ENCODE data around the gene SCRN2.

The SCRN2 gene

DNA sequence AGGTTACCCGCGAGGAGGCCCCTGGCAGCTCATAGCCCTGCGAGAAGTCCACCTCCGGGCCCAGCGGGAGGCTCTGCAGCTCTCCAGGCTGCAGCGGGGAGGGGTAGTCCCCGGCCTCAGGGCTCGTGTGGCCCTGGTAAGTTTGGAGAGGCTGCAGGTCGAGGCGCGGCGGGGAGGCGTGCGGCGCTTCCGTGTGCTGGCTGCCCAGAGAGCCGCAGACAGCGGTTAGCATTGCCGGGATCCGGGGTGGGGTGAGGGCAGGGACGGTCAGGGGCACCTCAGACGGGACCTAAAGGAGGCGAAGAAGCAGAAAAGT, 7.1 kb upstream of the SCRN2 start:
- no peak for DNase-seq (ENCODE audit: low read depth)
- no peak overlapping the region for H3K4me3 ChIP-seq (ENCODE audit: low read depth, low read length)

GRCh38 chr17:47847341-47848197, 6.5 kb upstream of the SCRN2 start:
- DNase-seq (ENCODE audit: low read depth) = no peak
- peak overlapping the region; percentile 25 for H3K4me3 ChIP-seq (ENCODE audit: low read depth, low read length)

DNA sequence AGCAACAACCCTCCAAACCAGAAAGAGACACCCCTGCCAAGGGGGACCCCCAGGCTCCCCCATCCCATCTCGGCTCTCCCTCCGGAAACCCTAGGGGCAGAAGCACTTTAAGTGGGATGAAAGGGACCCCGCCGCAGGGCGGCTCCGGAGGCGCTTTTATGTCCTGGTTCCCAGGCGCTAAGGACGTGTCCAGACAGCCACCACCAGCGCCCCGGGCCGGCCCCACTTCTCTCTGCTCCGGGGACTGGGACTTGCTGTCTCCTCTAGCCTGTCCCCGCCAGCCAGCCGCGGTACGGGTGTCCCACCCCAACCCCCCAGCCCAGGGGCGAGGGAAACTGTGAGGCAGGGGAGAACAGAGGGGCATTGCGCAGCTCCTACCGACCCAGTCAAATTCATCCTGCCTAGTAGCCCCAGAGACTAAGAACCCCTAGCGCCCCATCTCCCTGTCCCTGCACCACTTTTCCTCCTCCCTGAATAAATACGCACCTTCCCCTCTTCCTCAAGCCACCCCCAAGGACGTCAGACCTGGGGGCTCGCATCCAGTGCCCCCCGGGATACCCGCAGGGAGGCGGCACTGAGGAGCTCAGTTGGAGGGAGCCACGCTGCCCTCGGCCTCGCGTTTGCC, 5.8 kb upstream of the SCRN2 start:
- no peak for DNase-seq (ENCODE audit: low read depth)

DNA sequence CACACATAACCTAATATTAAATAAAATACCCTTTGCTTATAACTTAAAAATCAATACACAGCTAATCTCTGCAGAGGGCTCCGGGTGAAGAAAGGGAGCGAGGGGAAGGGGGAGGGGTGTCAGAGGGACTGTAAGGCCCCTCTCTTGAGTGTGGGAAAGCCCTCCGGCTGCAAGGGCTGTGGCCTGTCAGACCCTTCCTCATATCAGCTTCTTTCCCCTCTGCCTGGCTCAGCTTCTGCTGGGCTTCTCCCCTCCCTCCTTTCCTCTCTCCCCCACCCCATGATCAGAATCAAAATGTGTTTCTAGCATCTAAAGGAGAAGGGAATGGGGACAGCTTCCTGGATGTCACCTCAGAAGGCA, 4.6 kb upstream of the SCRN2 start:
- no peak for DNase-seq (ENCODE audit: low read depth)
- H3K4me3 ChIP-seq (ENCODE audit: low read depth, low read length) = no peak overlapping the region

More for the DNA sequence above, 5.8 kb upstream of the SCRN2 start:
- H3K4me3 ChIP-seq (ENCODE audit: low read depth, low read length) = peak overlapping the region; percentile 25

GRCh38 chr17:47844814-47845715, 4.0 kb upstream of the SCRN2 start:
- DNase-seq (ENCODE audit: low read depth) = no peak

DNA sequence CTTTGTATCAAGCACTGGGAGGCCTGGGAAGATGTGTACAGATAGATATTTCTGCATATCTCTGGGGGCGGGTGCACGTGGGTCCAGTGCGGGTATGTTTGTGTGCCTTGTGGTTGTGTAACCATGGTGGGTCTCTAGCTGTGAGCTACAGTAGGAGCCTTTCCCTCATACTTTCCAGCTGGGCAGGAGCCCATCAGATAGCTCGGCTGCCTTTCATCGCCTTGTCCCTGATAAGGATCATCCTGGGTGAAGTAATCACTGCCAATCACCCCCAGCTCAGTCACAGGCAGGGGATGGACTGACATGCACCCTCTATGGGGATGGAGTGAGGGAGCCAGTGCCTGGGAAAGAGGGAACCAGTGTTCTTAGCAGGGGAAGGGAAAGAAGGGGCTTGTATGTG, 3.2 kb upstream of the SCRN2 start:
- no peak overlapping the region for H3K4me3 ChIP-seq (ENCODE audit: low read depth, low read length)
- no peak for DNase-seq (ENCODE audit: low read depth)

More at GRCh38 chr17:47844814-47845715, 4.0 kb upstream of the SCRN2 start:
- no peak overlapping the region for H3K4me3 ChIP-seq (ENCODE audit: low read depth, low read length)

GRCh38 chr17:47843391-47843730, 2.3 kb upstream of the SCRN2 start:
- DNase-seq (ENCODE audit: low read depth) = no peak

DNA sequence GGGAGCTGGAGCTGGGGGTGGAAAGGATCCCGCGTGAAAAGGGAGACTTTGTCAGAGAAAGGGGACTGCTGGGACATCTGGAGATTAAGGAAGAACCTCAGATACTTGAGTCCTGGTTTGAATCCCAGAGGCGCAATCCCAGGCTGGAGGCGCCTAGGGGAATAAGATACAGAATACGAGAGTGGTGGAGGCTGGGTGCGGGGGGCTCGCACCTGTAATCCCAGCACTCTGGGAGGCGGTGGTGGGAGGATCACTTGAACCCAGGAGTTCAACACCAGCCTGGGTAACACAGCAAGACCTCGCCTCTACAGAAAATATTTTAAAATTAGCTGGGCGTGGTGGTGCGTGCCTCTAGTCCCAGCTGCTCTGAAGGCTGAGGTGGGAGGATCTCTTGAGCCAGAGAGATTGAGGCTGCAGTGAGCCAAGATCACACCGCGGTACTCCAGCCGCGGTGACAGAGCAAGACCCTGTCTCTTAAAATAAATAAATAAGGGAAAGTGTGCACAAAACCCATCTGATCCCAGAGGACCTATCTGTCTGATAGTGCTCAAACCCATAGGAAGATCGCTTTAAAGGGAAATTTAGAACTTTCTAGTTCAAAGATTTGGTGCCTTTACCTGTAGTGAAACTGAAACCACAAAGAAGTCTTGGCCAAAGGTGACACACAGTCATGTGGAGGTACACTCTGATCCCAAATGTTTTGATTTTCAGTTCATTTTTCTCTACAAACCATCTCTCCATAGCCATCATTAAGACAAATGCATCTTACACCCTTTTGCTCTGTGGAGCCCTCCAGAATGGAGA, 617 bp upstream of the SCRN2 start:
- H3K4me3 ChIP-seq (ENCODE audit: low read depth, low read length) = peak overlapping the region; percentile 72
- no peak for DNase-seq (ENCODE audit: low read depth)

More at GRCh38 chr17:47843391-47843730, 2.3 kb upstream of the SCRN2 start:
- no peak overlapping the region for H3K4me3 ChIP-seq (ENCODE audit: low read depth, low read length)

DNA sequence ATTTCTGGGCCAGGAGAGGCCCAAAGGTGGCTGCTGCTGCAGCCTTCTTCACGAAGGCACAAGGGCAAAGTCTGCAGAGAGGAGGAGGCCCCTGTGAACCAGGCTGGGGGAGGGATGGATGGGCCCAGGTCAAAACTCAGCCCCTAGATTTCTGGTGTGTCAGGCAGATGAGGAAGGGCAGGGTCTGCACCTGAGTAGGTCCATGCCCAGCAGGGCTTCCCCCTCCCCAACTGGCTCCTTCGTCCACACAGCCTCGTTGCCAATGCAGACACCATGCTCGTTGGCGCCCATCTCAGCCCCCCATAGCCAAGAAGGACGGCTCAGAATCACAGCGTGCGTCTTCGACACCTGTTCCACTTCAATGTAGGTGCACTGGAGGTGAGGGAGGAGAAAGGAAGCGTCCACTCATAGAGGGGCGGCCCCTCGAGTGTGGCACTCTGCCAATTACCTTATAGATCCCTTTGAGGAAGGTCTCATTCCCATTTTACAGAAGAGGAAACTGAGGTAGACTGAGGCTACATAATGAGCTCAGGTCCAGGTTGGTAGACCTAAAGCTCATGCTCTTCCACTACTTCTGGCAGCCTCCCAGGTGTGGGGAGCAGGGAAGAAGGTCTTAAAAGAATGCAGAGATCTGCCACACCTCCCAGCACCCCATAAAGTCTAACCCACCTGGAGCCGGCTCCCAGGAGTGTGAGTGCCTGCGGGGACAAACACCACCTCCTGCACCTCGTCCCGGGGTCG, 902 bp downstream of the SCRN2 start:
- peak overlapping the region; percentile 72 for H3K4me3 ChIP-seq (ENCODE audit: low read depth, low read length)
- no peak for DNase-seq (ENCODE audit: low read depth)

- DNase-seq (ENCODE audit: low read depth) = no peak
- no peak overlapping the region for H3K4me3 ChIP-seq (ENCODE audit: low read depth, low read length)
Observed at GRCh38 chr17:47839071-47839470, 2.0 kb downstream of the SCRN2 start.

DNA sequence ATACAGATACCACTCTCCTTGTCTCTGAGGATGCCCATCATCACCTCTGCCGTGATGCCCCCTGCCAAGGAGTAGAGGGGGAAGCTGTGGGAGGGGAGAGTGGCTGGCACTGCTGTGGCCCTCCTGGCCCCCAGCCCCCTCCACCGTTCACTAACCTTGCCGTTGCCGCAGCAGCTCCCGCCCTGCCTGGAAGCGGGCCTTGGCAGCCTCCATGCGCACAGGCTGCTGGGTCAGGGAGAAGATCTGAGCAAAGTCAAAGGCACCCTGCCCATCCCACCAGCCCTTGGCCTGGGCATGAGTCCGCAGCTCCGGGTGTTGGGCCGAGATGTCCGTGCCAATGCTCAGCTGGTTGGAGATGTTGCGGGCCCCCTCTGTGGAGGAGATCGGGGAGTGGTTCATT, 2.4 kb downstream of the SCRN2 start:
- DNase-seq (ENCODE audit: low read depth) = no peak
- no peak overlapping the region for H3K4me3 ChIP-seq (ENCODE audit: low read depth, low read length)

GRCh38 chr17:47837401-47838039, 3.6 kb downstream of the SCRN2 start:
- H3K4me3 ChIP-seq (ENCODE audit: low read depth, low read length) = no peak overlapping the region
- no peak for DNase-seq (ENCODE audit: low read depth)

DNA sequence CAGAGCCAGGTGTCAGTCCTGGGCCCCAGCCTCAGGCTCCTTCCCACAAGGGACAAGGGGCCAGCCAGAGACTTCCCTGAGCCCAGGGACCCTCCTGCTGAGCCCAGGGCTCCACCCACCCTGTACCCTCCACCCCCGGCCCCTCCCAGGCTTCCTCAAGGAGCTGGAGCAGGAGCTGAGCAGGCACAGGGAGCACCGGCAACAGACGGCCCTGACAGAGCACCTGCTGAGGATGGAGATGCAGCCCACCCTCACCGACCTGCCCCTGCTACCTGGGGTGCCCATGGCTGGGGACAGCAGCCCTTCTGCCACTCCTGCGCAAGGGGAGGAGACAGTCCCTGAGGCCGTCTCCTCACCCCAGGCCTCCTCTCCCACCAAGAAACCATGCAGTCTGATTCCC, 4.5 kb downstream of the SCRN2 start:
- DNase-seq (ENCODE audit: low read depth) = no peak

DNA sequence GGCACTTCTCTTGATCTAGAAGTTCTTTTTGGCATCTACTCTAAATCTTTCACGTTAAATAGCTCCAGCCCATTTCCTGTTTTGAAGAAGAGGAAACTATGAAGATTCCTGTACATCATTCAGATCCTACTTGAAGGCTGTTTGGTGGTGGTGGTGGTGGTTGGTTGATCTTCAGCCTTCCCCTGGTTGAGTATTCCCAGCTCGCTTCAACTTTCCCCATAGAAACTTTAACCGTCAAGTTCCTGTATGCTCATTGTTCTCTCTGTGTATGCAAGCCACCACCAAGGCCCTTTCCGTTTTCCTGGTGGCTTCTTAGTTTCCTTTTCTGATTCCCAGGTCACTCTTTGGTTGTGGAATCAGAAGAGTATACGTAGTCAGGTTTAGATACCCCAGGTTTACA, 6.3 kb downstream of the SCRN2 start:
- no peak overlapping the region for H3K4me3 ChIP-seq (ENCODE audit: low read depth, low read length)
- no peak for DNase-seq (ENCODE audit: low read depth)

More for the DNA sequence above, 4.5 kb downstream of the SCRN2 start:
- no peak overlapping the region for H3K4me3 ChIP-seq (ENCODE audit: low read depth, low read length)

- no peak for DNase-seq (ENCODE audit: low read depth)
- H3K4me3 ChIP-seq (ENCODE audit: low read depth, low read length) = peak overlapping the region; percentile 72
Observed at GRCh38 chr17:47831934-47832327, 9.1 kb downstream of the SCRN2 start.

DNA sequence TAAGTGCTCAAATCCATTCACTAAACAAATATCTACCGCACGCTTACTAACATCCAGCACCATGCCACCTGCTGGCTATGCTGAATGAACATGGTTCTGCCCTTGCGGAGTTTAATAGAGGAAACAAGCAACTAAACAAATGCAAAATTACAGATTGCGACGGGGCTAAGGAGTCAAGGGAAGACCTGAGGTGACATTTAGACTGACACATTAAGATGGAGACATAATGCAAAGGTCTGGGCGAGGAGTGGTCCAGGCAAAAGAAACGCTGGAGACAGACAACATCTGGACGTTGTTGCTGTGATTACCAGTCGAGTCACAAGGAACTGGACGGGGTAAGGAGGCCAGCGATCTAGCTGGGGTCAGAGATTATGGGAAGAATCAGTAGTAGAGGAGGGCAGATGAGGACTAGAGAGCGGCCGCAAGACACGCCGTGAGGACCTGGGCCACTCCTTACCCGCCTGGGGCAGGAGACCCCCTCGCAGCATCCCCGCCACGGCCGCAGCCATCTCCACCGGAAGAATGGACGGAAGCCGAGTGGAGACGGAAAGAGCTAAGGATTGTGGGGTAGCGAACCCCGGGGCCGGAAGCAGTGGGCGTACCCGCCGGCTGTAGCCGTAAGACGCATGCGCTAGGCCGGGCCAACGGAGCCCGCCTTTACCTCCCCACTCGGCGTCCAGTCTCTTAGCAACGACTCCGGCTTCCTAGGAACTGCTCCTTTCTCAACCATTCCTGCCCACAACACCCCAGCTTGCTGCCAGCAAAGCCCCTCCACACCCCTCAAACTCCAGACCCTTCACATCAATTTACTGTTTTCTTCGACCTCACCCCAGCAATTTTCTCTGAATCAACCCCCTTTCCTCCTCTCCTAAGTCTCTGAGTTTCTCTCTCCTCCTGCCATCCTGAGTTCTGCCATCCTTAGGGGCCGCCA, 9.8 kb downstream of the SCRN2 start, which contains the start of the genes LRRC46 and MRPL10:
LRRC46 (plus strand) TSS at position 668 of the 931 bp plus-strand sequence. CDS start 320 bp downstream, outside the sequence.
MRPL10 (minus strand) TSS at position 539 of the 931 bp plus-strand sequence; CDS start at position 509, 30 bp downstream.
- peak within 1 kb of the TSS; percentile 72 for H3K4me3 ChIP-seq (ENCODE audit: low read depth, low read length)
- DNase-seq (ENCODE audit: low read depth) = peak; percentile 69

DNA sequence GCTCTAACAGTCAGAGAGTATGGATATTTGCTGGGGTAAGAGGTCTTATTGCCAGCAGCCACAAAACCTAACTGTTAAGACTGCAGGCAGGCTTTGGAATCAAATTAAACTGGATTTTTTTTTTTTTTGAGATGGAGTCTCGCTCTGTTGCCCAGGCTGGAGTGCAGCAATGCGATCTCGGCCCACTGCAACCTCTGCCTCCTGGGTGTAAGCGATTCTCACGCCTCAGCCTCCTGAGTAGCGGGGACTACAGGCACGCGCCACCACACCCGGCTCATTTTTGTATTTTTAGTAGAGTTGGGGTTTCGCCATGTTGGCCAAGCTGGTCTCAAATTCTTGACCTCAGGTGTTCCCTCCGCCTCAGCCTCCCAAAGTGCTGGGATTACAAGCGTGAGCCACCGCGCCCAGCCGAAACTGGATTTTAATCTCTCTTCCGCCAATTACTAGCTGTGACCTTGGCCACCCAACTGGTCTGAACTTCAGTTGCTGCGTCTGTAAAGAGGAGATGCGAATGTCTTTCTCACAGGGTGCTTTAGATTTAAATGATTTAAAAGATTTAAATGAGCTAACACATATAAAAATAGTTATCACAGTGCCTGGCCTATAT, 10.6 kb downstream of the SCRN2 start:
- no peak for DNase-seq (ENCODE audit: low read depth)
- H3K4me3 ChIP-seq (ENCODE audit: low read depth, low read length) = peak overlapping the region; percentile 72
